ENCODE data around the gene SEMA6A. TPM values are rescaled to one million over a fixed set of nuclear protein-coding genes. Genes with fewer than 3 reads are reported as not detected.
A peak's percentile ranks its signal among the peaks of the same experiment; 100 is the strongest.

SEMA6A gene
- total RNA-seq, 1 donor from 2014 or later, result 7.9 TPM

DNA sequence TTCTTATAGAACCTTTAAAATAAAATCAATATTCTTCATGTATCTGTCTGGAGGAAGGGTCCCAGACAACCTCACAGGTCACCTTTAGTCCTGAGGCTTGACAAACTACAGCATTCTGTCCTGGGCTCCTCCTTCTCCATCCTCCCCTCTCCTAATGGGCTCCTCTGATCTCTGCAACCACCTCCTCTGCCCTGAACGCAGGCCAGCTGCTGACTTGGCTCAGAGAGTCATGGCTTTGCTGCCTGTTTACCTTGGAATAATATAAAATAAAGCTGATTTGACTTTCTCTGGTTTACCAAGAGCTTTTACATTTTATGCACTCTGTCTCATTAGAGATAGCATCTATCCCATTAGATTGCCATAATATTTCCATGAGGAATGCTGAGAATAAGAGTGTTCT, 159.4 kb downstream of the SEMA6A start:
- ATAC-seq (peak; percentile 50), DNase-seq (ENCODE audit: low spot score) (no peak)

DNA sequence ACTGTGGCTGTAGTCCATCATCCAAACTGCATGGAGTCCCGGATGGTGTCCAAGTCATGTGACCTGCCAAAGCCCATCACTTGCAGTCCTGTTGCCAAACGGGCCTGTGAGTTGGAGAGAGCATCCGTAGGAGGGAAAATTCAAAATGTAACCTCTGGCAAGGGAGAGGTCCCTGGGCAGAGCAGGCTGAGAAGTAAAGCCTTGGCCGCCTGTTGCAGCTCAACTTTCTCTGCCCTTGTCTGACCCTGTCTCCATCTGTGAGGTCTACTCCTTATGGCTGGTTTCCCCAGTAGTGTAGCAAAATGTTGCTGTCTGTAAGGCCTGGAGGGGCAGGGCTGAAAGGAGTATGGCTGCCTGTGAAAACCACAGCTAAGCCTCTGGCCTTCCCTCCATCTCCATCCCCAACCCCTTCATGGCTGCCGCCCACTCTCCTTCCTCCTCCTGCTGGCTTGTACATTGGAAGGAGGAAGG, 163.5 kb downstream of the SEMA6A start:
- no peak for DNase-seq (ENCODE audit: low spot score)
- ATAC-seq, result peak; percentile 24

DNA sequence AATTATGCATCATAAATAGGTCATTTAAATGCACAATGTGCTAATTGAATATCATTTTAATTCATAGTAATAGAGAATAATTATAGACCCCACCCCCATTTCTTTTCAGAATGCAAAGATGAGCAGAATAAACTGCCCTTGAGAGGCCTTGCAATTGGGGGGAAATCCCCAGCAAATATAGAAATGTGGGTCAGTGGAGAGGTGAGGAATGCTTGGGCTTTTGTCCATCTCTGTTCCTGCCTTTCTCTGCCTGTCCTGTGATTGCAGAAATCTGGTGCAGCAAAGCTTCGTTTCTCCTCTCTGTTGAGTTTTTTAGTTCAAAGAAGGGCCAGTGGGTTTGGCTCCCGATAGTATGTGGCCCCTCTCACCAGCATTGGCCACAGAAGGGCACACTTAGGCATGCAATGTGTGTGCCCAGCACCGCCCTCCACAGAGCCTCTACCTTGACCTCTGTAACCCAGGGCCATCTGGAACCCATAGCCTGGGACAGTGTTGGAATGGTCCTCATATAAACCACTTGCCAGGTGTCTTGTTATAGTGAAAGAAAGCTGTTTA, 164.2 kb downstream of the SEMA6A start:
- ATAC-seq (no peak), DNase-seq (ENCODE audit: low spot score) (no peak)

DNA sequence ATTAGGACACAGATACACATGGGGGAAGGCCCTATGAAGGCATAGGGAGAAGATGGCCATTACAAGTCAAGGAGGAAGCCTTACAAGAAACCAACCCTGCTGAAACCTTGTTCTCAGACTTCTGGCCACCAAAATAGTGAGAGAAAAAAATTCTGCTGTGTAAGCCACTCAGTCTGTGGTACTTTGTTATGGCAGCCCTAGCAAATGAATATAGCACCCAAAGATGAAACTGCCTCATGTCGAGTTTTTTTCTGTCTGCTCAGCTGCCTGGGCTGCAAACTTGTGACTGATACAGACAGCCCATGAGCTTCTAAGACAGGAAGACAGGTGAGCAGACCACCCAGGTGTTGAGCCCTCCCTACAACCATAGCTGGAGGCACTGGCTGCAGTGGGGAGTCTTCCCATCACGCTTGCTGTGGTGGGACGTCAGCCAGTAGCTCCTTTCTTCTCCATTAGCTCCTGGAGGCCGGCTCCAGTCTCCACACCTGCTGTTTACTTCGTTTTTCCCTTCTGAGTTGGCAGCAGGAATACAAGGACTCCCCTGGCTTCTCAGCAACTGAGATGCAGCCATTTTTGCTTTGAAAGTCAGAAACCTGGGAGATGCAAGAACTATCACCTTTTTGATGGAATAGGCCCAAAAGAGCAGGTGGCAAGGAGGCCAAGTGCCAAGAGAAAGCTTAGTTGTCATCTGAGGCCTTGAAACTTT, 164.9 kb downstream of the SEMA6A start:
- no peak for DNase-seq (ENCODE audit: low spot score)
- ATAC-seq, result no peak

DNA sequence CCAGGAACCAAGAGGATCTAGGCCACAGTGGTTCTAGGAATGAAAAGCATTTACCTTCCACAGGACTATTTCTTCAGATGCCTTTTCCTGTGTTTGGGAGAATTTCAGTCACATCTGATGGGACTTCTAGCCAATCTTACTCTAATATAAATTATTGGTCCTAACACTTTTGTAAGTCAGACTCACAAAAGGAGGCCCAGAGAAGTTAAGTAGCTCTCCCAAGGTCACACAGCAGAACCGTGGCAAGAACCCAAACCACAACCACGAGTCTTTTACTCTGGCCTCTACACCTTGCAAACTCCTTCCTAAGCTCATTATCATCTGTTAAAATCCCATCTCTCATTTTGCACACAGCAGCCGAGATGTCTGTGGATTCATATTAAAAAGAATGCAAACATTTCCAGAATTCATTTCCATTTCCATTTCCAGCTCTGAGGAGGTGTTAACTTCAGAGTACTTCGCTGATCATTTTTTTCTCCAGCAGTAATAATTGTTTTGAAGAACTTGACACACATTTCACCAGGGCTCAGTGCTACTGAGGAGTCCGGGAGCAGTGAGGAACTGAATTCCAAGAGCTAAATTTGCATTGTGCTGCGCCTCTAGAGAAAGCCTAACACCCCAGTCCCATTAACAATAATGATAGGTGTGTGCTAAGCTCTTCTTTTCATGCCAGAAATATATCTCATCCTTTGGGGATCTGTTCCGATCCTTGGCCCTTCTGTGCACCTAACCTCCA, 168.1 kb downstream of the SEMA6A start:
- ATAC-seq, result no peak
- DNase-seq (ENCODE audit: low spot score), result no peak

DNA sequence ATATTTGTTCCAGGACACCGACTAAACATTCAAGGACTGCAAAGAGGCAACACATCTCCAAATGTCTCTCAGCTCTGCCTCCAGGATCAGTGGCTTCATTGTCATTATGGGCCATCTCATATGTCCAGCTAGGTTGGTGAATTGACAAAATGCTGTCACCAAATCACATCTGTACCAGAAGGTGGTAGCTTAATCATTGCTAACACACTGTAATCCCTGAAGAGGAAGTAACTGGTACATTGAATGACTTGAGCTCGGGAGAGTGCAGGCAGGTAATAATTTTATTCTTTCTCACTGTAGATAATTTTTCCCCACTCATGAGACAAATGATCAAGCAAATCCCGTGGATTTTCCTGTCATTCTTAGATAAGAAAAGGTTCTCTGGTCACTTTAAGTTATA, 169.8 kb downstream of the SEMA6A start:
- no peak for ATAC-seq

GRCh38 chr5:116404016-116404415, 170.6 kb downstream of the SEMA6A start:
- DNase-seq (ENCODE audit: low spot score), result no peak
- no peak for ATAC-seq

More for the DNA sequence above, 169.8 kb downstream of the SEMA6A start:
- no peak for DNase-seq (ENCODE audit: low spot score)

- ATAC-seq (no peak), DNase-seq (ENCODE audit: low spot score) (no peak)
Measured at GRCh38 chr5:116402235-116402634, 172.4 kb downstream of the SEMA6A start.

GRCh38 chr5:116401576-116401975, 173.0 kb downstream of the SEMA6A start:
- no peak for DNase-seq (ENCODE audit: low spot score)
- ATAC-seq, result no peak

DNA sequence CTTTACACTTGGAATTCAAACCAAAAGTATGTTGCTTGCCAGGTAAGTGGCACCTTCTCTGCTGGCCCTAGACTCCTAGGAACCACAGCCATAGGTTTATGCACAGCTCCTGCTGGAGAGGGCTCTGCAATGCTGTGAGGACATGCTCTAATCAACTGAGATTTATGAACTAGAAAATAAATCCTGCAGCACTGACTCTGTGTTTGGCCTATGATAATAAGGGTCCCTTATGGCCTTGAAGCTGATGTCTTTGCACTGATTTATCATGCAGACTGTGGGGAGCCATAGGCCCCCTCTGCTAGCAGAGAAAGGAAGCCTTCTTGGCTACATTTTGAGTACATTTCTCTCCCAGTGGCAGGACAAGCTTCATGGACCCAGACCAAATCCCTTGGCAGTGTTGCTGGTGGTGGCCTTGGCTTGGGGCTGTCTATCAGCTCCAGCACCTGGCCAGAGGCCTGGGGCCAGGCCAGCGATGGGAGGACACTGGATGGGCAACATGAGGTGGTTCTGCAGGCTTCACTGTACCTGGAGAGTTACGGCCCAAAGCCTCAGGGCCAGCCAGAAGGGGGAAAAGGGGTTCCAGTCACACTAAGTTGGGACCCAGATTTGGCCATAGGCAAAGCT, 178.0 kb downstream of the SEMA6A start:
- DNase-seq (ENCODE audit: low spot score) (peak; percentile 73), ATAC-seq (peak; percentile 96)

DNA sequence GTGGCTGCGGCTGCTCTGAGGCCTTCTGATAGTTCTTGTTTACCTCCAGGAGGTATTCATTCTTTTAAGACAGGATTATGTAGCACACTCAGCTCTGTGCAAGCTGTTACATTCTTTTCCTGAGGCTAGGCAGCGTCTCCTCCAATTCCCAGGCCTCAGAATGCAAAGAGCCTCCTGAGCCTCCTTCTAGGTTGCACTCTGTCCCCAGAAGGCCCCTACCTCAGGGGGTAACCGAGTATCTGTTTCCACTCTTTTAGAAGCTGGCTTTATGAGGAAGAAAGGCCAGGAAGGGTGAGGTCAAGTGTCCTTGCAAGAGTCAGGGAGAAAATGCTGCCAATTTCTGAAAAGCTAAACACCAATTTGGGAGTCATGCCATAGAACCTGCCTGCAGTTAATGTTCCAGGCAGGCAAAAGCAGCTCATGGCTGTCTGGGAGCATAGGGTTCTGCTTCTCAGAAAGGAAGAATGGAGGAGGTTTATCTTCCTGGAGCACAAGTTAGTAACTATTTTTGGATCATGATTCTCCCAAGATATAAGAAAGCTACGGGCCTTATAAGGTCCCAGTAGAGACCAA, 178.9 kb downstream of the SEMA6A start:
- DNase-seq (ENCODE audit: low spot score) (no peak), ATAC-seq (peak; percentile 62)

DNA sequence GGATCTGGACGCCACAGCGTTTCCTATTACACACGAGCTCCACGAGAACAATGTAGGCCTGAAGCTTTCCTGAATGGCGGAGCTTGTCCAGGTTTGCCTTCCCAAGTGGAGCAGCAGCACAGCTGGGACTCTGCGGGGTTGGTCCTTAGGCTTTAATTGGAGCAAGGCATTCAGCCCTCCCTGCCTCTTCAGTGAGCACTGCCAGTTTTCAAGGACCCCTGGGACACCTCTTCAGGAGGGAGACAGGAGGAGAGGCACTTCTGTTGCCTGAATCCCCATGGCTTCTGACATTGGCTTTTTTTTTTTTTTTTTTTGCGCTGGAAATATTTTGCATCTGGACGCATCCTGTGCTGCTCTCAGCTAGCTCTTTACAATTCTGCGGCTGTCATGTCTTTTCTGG, 179.4 kb downstream of the SEMA6A start:
- DNase-seq (ENCODE audit: low spot score), result no peak
- no peak for ATAC-seq

DNA sequence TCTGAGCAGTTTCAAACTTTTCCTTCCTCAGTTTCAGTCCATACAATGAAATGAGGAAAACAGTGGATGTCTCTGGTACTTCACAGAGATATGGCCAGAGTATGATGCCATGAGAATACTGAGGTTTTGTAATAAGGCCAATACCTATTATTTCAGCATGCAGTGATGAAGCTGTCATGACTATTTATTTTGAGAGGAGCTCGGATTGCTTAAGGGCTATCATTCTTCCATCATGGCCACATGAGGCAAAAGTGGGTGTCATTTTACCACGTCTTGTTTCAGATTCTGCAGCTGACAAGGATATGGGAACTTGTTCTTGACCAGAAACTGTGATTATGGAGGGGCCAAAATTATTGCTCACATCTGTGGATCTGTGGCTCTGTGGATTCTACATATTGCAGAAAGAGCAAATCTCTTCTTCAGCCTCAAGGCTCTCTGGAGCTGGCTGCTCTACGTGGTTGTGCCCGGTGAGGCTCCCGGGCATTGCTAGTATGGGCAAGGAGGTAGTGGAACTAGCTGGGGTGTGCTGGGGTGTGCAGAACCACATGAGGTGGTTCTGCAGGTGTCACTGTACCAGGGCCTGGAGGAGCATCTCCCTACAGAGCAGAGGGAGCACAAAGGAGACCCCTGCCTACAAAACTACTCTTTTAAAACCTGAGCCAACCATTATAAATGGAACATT, 180.3 kb downstream of the SEMA6A start:
- ATAC-seq (no peak), DNase-seq (ENCODE audit: low spot score) (no peak)

All from left lobe of liver (tissue), 2 donors.